BJ (cell line): ENCODE measurements around the gene TBL1XR1. TPM values are rescaled to one million over a fixed set of nuclear protein-coding genes. Genes with fewer than 3 reads are reported as not detected.
"Not testable (repeated sequence)": the region's sequence is repeated elsewhere in the genome, so short reads cannot be mapped to it uniquely, and the experiment has no call there.

Source experiments
- CTCF ChIA-PET: fragments of 350-600 bp; formaldehyde crosslinking; extraction: SDS; loops from one replicate; lab custom pipeline; 2021; ENCODE audit warnings: antibody characterized with exemption, inconsistent platforms; lab: Yijun Ruan, JAX
- POLR2A ChIA-PET: fragments of 300-600 bp; sonication (Branson Sonifier 250); formaldehyde crosslinking; extraction: SDS; loops from one replicate; lab custom pipeline; 2021; ENCODE audit warnings: antibody characterized with exemption; lab: Charles Lee
- DNase-seq: peaks from one replicate; pipeline ENCODE4 v3.0.0-alpha.2; 2011; ENCODE audit warnings: low read depth
- H3K27me3 ChIP-seq: 2 replicates; pipeline ENCODE4 v1.6.0; 2011; ENCODE audit warnings: low read length; ENCODE audit not compliant: control insufficient read depth, insufficient read depth
- H3K36me3 ChIP-seq: 2 replicates; pipeline ENCODE4 v1.5.1; 2011; ENCODE audit warnings: low read length; ENCODE audit not compliant: control insufficient read depth, insufficient read depth
- H3K4me3 ChIP-seq: 2 replicates; pipeline ENCODE4 v1.5.1; 2011; ENCODE audit warnings: low read depth, mild to moderate bottlenecking, control low read depth, low read length
- CTCF ChIP-seq: IDR thresholded peaks from 2 replicates; pipeline ENCODE4 v1.5.1; 2011; ENCODE audit warnings: low read depth, mild to moderate bottlenecking, control low read depth, inconsistent platforms, low read length, moderate library complexity; ENCODE audit not compliant: insufficient read depth
- polyA plus RNA-seq: library from polyadenylated mRNA; depleted of rRNA; stranded (reverse); fragments of >200 nt; gene quantifications from 2 replicates; pipeline ENCODE4 v1.2.3, GENCODE V29; 2011

TBL1XR1 gene
- polyA plus RNA-seq, 1 experiment: 95.4 TPM

GRCh38 chr3:177141471-177141870 lies 55.8 kb downstream of the TBL1XR1 start:
- no peak overlapping the region for H3K4me3 ChIP-seq
- ChIA-PET POLR2A (no interaction called here), CTCF (interaction anchor here (0.9 kb wide), 1 partner anchor 34 kb away, joined by 3 read pairs; no protein-coding TSS in a partner anchor)
- no peak for TF ChIP-seq CTCF
- H3K36me3 ChIP-seq: no peaks in the 10 kb centered on the region
- no peak for DNase-seq
- H3K27me3 ChIP-seq: no peaks in the 10 kb centered on the region

GRCh38 chr3:177139220-177139619 lies 58.1 kb downstream of the TBL1XR1 start:
- CTCF ChIA-PET, H3K36me3 ChIP-seq, POLR2A ChIA-PET, H3K4me3 ChIP-seq, DNase-seq, H3K27me3 ChIP-seq: not testable (repeated sequence)

GRCh38 chr3:177137774-177138705 lies 59.2 kb downstream of the TBL1XR1 start:
- CTCF ChIA-PET: interaction anchor here (1.2 kb wide), 1 partner anchor 10 kb away, joined by 4 read pairs; no protein-coding TSS in a partner anchor
- TF ChIP-seq CTCF: no peak
- no peaks in the 10 kb centered on the region for H3K27me3 ChIP-seq
- POLR2A ChIA-PET: no interaction called here
- no peaks in the 10 kb centered on the region for H3K36me3 ChIP-seq
- no peak overlapping the region for H3K4me3 ChIP-seq
- no peak for DNase-seq

- TF ChIP-seq CTCF: no peak
- ChIA-PET POLR2A (no interaction called here), CTCF (no interaction called here)
- H3K27me3 ChIP-seq: no peaks in the 10 kb centered on the region
- H3K36me3 ChIP-seq: no peaks in the 10 kb centered on the region; the same call in 1 of the 2 replicates
- DNase-seq: no peak
- H3K4me3 ChIP-seq: no peak overlapping the region
Measured at GRCh38 chr3:177136741-177137140, 60.5 kb downstream of the TBL1XR1 start.

- no peak for DNase-seq
- no peak for TF ChIP-seq CTCF
- CTCF ChIA-PET: no interaction called here
- POLR2A ChIA-PET: no interaction called here
- no peaks in the 10 kb centered on the region; the same call in 1 of the 2 replicates for H3K36me3 ChIP-seq
- no peaks in the 10 kb centered on the region for H3K27me3 ChIP-seq
- no peak overlapping the region for H3K4me3 ChIP-seq
Measured at GRCh38 chr3:177135841-177136492, 61.3 kb downstream of the TBL1XR1 start.
